ENCODE measurements around the gene MYH10.

Gene MYH10

GRCh38 chr17:8674344-8675305 lies 44.1 kb upstream of the MYH10 start:
- no peak overlapping the region for H3K4me2 ChIP-seq (ENCODE audit: low read depth, low read length)
- TF ChIP-seq EZH2 (optimal IDR thresholded peaks at IDR 0.05; ENCODE audit: low read depth, low read length) (no peak), CTCF (IDR thresholded peaks at IDR 0.05; ENCODE audit: low read length) (no peak), EZH2phosphoT487 (IDR thresholded peaks at IDR 0.05; ENCODE audit: low read length) (no peak)

GRCh38 chr17:8673612-8674011 lies 43.1 kb upstream of the MYH10 start:
- DNase-seq, result no peak
- no peak overlapping the region for H3K27ac ChIP-seq (ENCODE audit: low read length)
- no peaks in the 10 kb centered on the region for H3K79me2 ChIP-seq (ENCODE audit: low read length)
- H3K9me2 ChIP-seq (replicated peaks; ENCODE audit: insufficient read depth, low read length), result no peaks in the 10 kb centered on the region
- H3K4me3 ChIP-seq (ENCODE audit: low read length), result no peak overlapping the region
- H3K36me3 ChIP-seq (replicated peaks; ENCODE audit: insufficient read depth, low read length), result no peaks in the 10 kb centered on the region
- no peaks in the 10 kb centered on the region for H3K9me3 ChIP-seq (replicated peaks; ENCODE audit: insufficient read depth, low read length)
- H3K4me1 ChIP-seq (ENCODE audit: low read length), result no peaks in the 10 kb centered on the region
- H3K4me2 ChIP-seq (ENCODE audit: low read depth, low read length), result no peak overlapping the region
- H3F3A ChIP-seq (ENCODE audit: insufficient read depth, low read length), result no peaks in the 10 kb centered on the region
- H3K9ac ChIP-seq (ENCODE audit: low read length), result no peak overlapping the region
- no peaks in the 10 kb centered on the region for H4K20me1 ChIP-seq (ENCODE audit: insufficient read depth, low read length)
- TF ChIP-seq EZH2 (optimal IDR thresholded peaks at IDR 0.05; ENCODE audit: low read depth, low read length), result no peak
- no peak for TF ChIP-seq EZH2phosphoT487 (IDR thresholded peaks at IDR 0.05; ENCODE audit: low read length)
- no peak for TF ChIP-seq CTCF (IDR thresholded peaks at IDR 0.05; ENCODE audit: low read length)
- H3K27me3 ChIP-seq (replicated peaks; ENCODE audit: insufficient read depth, low read length), result no peaks in the 10 kb centered on the region
- H2AFZ ChIP-seq (ENCODE audit: low read length), result no peak overlapping the region

More at GRCh38 chr17:8674344-8675305, 44.1 kb upstream of the MYH10 start:
- H3K79me2 ChIP-seq (ENCODE audit: low read length), result no peaks in the 10 kb centered on the region
- H4K20me1 ChIP-seq (ENCODE audit: insufficient read depth, low read length), result no peaks in the 10 kb centered on the region
- no peak overlapping the region for H2AFZ ChIP-seq (ENCODE audit: low read length)
- no peaks in the 10 kb centered on the region for H3F3A ChIP-seq (ENCODE audit: insufficient read depth, low read length)
- H3K9me2 ChIP-seq (replicated peaks; ENCODE audit: insufficient read depth, low read length), result no peaks in the 10 kb centered on the region
- no peak overlapping the region for H3K4me3 ChIP-seq (ENCODE audit: low read length)
- H3K27me3 ChIP-seq (replicated peaks; ENCODE audit: insufficient read depth, low read length), result no peaks in the 10 kb centered on the region
- no peak overlapping the region for H3K9ac ChIP-seq (ENCODE audit: low read length)
- H3K36me3 ChIP-seq (replicated peaks; ENCODE audit: insufficient read depth, low read length), result no peaks in the 10 kb centered on the region
- no peaks in the 10 kb centered on the region for H3K4me1 ChIP-seq (ENCODE audit: low read length)
- no peaks in the 10 kb centered on the region for H3K9me3 ChIP-seq (replicated peaks; ENCODE audit: insufficient read depth, low read length)
- no peak for DNase-seq
- no peak overlapping the region for H3K27ac ChIP-seq (ENCODE audit: low read length)

- Histone ChIP-seq H3K36me3 (replicated peaks; ENCODE audit: insufficient read depth, low read length) (no peaks in the 10 kb centered on the region), H3K4me2 (ENCODE audit: low read depth, low read length) (no peak overlapping the region), H3K4me3 (ENCODE audit: low read length) (no peak overlapping the region), H3K9me3 (replicated peaks; ENCODE audit: insufficient read depth, low read length) (no peaks in the 10 kb centered on the region), H3K9me2 (replicated peaks; ENCODE audit: insufficient read depth, low read length) (no peaks in the 10 kb centered on the region), H3K4me1 (ENCODE audit: low read length) (no peaks in the 10 kb centered on the region), H3K9ac (ENCODE audit: low read length) (no peak overlapping the region), H3K27me3 (replicated peaks; ENCODE audit: insufficient read depth, low read length) (no peaks in the 10 kb centered on the region), H3F3A (ENCODE audit: insufficient read depth, low read length) (no peaks in the 10 kb centered on the region), H3K27ac (ENCODE audit: low read length) (no peak overlapping the region), H2AFZ (ENCODE audit: low read length) (no peak overlapping the region), H3K79me2 (ENCODE audit: low read length) (no peaks in the 10 kb centered on the region), H4K20me1 (ENCODE audit: insufficient read depth, low read length) (no peaks in the 10 kb centered on the region)
- DNase-seq, result no peak
- no peak for TF ChIP-seq EZH2phosphoT487 (IDR thresholded peaks at IDR 0.05; ENCODE audit: low read length)
- no peak for TF ChIP-seq CTCF (IDR thresholded peaks at IDR 0.05; ENCODE audit: low read length)
- TF ChIP-seq EZH2 (optimal IDR thresholded peaks at IDR 0.05; ENCODE audit: low read depth, low read length), result no peak
These were observed 41.8 kb upstream of the MYH10 start for GRCh38 chr17:8672326-8672725.

Data from MM.1S (cell line).